NCI-H345 treated with DMSO at 0.1 percent for 48 hours (cell line): ENCODE measurements around the gene PDCL3.
A peak's percentile ranks its signal among the peaks of the same experiment; 100 is the strongest.

Source experiments
- DNase-seq: peaks from one replicate; lab custom pipeline; 2025; ENCODE audit not compliant: unreplicated experiment; lab: John Stamatoyannopoulos, UW

PDCL3 gene

DNA sequence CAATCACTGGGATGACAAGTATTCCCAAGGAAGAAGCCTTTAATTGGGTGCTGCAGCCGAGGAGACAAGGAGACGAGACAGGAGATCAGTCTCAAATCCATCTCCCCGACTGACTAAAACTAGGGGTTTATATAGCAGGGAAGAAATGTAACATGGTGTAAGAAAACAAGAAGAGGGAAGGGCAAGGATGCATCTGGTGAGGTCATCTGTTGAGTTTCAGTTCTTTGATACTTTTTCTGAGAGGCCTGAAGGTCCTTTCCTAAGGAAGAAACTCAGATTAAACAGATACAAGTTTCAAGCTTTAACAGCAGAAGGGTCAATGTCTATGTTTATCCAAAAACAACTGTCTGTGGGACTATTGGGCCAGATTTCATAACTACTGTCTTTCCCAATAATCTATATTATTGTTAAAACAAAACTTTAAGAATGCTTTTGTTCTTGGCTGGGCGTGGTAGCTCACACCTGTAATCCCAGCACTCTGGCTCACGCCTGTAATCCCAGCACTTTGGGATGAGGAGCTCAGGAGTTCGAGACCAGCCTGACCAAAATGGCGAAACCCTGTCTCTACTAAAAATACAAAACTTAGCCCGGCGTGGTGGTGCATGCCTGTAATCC is 2.5 kb upstream of the PDCL3 start:
- DNase-seq: no peak

DNA sequence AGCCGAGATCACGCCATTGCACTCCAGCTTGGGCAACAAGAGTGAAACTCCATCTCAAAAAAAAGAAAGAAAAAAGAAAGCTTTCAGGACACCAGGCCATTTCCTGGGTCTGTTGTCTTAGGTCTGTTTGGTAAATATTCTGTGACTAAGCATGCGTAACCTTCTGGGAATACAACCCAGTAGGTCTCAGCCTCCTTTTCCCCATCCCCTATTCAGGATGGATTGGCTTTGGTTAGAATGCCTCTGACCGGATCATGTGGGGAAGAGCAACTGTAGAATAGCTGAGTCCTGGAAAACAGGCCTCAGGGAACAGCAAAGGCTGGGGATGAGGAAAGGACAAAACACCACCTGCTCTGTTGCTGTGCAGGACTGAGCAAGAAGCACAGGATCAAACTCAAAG is 1.6 kb upstream of the PDCL3 start:
- no peak for DNase-seq

DNA sequence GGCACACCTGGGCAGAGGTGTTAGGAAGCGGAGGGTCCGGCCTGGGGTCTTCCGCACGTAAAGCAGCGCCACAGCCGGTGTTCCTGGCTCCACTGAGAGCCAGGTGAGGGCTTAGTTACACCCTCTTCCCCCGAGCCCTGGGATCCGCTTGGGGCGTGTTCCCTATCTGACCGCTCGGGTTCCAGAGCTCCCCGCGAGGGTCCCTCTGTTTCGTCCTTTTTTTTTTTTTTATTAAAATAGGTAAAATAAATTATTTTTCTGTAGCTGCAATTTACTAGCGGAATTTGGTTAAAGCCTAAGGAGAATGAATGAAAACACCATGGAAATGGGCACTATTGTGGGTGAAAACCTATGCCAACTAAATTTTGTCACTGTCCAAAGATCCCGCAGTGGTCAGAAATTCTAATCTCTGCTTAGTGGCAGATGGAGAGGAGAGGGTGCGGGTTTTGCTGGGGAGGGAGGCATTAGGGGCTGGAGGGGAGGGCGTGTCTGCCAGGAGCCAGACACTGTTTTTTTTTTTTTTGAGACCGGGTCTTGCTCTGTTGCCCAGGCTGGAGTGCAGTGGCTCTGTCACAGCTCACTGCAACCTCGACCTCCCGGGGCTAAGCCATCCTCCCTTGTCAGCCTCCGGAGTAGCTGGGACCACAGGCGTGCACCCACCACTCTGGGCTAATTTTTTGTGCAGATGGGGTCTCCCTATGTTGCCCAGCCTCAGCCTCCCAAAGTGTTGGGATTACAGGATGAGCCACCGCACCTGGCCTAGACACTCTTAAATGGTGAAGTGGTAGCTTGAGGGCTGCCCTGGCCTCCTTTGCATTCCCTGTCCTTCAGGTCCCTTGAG is 834 bp downstream of the PDCL3 start:
- no peak for DNase-seq

DNA sequence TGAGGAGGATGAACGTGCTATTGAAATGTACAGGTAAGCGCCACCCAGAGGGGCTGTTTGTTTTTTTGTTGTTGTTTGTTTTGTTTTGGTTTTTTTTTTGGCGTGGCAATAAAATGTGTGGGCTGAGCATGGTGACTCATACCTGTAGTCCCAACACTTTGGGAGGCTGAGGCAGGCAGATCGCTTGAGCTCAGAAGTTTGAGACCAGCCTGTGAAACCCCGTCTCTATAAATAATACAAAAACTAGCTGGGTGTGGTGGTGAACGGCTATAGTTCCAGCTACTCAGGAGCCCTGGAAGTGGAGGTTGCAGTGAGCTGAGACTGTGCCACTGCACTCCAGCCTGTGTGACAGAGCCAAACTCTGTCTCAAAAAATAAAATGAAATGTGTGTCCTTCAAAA is 6.2 kb downstream of the PDCL3 start:
- DNase-seq: no peak

DNA sequence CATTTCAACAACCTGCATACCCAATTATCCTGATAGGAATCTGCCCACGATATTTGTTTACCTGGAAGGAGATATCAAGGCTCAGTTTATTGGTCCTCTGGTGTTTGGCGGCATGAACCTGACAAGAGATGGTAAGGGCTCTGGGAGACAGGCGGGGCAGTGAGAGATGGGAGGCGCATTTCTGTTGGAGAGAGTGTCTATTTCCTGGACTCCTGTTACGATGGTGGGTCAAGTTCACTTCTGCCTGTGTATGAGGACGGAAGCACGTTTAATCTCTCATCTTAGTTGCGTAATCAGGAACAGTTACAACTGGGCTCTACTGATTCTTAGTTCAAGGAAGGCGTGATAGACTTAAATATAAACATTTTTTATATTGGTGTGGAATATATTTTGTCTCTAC is 8.9 kb downstream of the PDCL3 start:
- DNase-seq: no peak

DNA sequence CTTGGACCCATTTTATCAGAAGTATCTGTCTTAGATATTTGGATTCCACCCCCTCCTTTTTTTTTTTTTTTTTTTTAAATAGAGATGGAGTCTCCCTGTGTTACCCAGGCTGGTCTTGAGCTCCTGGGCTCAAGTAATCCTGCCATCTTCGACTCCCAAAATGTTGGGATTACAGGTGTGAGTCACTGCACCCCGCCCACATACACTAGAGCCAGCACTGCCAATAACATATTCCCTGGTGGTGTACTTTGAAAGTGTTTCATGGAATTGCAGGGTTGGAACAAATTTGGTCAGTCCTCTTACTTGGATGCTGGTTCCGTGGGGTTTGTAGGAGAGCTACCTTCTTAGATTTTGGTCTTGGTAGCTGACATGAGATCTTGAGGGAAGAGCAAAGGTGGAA is 15.0 kb downstream of the PDCL3 start:
- DNase-seq: no peak

DNA sequence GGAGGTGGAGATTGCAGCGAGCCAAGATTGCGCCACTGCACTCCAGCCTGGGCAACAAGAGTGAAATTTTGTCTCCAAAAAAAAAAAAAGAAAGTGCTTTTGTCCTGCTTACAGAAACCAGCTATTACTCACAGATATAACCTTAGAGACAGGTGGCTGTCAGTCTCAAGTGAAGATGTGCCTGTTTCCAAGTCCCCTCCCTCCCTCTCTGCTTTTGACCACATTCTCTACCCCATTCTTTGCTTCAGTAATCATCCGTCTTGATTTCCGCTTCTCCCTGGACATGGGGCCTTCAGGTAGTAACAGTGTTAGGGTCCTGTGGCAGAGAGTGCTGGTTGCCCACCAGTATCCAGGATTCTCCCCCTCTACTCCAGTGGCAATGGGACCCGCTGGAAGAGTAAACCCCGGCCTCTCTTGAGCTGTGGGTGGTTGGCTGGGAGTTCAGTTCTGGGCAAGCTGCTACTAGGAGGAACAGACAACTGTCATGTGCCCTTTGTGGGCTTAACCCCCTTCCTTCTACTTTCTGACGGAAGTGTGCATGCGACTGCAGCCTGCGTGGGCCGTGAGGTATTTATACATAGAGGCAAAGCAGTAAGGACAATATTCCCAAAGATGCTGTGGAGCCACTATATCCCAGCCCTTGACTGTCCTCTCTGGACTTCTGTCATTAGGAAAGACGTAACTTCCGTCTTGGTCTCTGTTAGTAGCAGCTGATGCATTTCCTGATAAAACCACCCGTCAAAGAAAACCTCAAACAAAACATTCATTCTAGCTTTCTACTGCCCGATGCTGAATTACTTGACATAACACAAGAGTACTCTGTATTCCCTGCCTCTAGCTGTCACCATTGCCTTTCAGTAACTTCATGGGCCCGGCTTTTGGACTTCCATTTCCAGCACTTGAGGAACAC is 17.8 kb downstream of the PDCL3 start:
- DNase-seq: no peak

DNA sequence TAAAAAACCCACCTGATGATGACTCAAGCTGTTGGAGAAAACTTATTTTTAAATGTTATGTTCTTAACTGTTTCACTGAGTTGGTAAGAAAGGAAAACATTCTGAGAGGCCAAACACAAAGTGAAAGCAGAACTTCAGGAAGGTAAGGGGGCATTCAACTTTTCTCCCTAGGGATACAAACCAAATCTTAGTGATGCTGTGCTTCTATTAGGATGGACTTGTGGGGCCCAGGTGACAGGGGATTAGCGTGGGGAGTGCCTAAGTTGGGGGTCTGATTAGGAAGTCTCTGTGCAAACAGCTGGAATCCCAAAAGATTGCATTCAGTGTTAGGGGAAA is 18.5 kb downstream of the PDCL3 start:
- no peak for DNase-seq

DNA sequence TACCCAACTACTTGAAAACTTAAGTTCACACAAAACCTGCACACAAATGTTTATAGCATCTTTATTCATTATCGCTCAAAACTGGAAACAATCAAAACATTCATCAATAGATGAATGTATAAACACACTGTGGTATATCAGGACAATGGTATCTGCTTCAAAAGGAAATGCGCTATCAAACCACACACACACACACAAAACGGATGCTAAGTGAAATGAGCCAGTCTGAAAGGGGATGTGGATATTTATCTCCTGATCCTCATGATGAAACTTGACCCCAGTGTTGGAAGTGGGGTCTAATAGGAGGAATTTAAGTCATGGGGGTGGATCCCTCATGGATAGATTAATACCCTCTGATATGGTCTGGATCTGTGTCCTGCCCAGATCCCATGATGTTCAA is 22.0 kb downstream of the PDCL3 start:
- no peak for DNase-seq

DNA sequence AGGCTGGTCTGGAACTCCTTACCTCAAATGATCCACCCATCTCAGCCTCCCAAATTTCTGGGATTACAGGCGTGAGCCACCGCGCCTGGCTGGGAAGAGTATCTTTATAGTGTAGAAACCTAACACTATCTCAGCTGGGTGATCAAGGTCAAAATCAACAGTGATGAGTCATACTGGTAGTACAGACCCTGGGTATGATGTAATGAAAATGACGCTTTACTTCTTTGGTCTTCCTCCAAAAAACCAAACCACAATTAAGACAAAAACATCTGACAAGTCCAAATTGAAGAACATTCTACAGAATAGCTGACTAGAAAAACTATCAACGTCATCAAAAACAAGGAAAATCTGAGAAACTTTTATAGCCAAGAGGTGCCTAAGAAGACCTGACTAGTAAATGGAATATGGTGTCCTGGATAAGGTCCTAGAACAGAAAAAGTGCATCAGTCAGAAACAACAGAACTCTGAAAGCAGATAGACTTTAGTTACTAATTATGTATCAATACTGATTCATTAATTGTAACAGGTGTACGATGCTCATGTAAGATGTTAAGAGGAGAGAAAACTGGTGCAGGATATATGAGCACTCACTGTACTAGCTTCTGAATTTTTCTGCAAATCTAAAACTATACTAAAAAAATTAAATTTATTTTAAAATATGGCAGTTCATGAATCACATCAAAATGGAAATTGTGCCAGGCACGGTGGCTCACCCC is 25.4 kb downstream of the PDCL3 start:
- no peak for DNase-seq

DNA sequence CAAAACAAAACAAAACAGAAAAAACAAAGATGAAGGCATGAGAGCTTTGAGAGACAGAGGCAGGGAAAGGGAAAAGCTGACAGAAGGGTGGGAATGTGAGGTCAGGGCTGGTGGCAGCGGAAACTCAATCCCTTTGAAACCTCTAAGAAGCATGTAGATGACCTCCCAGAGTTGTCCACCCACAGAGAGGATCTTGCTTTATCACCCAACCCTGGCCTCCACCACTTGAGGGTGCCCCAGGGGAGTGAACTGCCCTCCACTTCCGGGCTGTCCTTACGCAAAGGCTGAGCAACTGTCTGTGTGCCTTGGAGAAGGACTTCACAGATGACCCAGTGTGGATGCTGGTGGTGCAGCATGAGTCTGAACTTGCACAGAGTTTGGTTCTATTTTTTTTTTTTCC is 26.7 kb downstream of the PDCL3 start:
- no peak for DNase-seq

DNA sequence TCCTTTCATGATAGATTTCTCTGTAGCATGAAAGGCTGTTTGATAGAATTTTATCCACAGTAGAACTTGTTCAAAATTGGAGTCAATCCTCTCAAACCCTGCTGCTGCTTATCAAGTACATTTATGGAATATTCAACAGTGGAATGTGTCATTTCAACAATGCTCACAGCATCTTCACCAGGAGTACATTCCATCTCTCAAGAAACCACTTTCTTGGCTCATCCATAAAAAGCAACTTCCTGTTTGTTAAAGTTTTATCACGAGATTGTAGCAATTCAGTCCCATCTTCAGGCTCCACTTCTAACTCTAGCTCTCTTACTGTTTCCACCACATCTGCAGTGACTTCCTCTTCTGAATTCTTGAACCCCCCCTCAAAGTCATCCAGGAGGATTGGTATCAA is 29.4 kb downstream of the PDCL3 start:
- no peak for DNase-seq

DNA sequence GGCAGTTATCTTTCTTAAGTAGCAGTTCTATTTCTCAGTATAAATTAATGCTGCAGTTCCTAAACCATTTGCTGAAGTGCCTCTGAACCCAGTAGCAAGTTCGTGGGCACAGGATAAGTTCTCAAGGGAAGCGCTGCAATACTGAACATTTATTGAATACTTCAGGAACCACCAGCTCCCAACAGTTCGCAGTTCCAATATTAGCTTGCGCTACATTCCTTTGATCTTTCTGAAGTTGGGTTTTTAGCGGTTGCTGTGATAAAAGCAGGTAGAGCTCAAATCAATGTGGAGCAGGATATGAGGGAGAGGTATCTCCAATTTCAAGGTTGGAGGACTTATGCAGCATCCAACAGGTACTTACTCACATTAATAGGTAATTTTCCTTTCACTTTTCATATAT is 33.7 kb downstream of the PDCL3 start:
- DNase-seq: no peak

DNA sequence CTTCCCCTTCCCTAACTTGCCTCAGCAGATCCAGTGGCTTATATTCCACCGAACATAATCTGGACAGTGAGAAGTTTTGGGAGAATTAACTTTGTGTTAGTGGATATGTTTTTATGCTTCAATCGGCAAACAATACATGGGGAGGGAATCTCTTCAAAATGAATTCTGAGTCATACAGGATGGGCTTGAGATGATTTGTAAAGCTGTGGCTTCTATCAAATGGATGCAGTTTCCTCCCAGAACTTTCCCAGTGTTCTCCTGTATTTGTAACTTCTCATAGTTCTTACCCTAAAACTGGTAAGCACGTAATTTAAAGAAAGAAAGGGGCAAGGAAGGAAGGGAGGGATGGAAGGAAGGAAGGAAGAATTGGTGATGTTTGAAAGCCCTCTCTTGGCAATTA is 36.8 kb downstream of the PDCL3 start:
- DNase-seq: no peak

DNA sequence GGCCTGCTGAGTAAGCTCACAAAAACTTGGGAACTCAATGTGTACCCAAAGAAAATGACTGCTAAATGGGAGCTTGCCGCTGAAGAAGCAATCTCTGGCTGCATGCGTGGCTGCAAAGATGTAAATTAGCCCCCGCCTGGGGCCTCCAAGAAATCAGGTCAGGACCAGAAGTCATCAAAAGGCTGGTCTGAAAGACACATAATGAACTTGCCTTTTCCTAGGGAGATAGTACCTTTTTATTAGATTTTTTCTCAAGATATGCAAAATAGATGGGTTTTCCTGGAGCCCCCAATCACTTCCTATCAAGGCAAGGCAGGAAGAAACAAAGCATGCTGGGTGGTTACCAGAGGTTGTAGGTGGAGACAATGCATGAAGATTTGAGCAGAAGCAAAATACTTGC is 38.9 kb downstream of the PDCL3 start:
- DNase-seq: no peak

DNA sequence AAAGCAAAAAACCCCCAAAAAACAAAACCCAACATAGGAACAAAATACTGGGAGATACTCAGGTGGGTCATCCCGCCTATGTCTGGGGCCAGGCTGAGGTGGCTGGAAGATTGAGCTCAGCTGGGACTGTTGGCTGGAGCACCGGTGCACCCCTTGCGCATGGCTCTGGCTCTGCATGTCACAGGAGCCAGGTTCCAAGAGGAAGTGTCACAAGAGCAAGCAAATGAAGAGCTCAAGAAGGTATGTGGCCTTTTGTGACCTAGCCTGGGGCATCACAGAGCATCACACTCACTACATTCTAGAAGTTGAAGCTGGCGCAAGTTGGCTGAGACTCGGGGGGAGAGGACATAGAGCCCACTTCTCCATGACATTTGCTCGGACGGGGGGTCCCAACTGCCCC is 40.6 kb downstream of the PDCL3 start:
- no peak for DNase-seq

DNA sequence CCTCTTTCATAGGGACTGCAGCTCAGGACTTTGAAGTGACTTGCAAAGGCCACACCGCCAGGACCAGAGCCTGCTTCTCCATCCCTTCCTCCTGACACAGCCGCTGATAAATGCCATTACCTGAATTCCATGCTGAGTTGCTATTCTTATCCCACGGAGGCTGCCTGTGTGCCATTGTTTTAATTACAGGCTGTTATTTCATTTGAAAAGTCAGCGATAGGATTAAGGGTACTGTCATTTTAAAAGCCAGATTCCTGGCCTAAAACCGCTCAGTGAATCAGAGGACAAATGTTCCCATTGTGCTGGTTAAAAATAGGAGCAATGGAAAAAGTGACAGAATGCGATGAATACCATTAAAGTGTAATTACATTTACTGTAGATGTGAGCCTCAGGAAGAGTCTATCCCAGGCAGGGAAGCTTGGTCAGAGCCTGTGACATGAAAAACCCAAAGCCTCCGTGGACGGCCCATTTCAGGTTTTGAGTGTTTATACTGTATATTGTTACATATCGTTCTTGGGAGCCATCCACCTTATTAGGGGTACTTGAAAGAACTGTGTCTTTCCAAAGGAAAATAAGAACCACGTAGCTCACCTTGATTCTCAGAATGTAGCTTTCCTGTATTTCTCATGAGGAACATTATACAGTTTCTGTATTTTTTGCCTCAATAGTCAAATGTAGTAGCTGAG is 41.3 kb downstream of the PDCL3 start:
- no peak for DNase-seq

DNA sequence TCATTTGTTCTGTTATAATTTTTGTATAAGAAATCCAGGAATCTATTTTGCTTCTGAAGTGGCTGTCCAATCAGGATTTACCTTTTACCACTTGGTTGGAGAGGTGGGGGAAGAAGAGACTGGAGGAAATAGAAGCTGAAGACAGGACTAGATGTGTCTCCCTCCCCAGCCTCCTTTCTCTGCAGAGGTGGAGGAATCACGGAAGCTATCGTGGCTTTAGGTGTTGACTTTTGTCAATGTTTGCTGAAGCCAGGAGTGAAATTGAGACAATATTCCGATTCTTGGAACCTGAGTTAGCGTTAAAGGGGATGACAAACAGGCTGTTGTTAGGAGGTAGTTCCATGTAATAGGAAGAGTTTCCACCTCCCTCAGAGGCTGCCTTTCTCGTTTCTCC is 43.5 kb downstream of the PDCL3 start:
- no peak for DNase-seq

DNA sequence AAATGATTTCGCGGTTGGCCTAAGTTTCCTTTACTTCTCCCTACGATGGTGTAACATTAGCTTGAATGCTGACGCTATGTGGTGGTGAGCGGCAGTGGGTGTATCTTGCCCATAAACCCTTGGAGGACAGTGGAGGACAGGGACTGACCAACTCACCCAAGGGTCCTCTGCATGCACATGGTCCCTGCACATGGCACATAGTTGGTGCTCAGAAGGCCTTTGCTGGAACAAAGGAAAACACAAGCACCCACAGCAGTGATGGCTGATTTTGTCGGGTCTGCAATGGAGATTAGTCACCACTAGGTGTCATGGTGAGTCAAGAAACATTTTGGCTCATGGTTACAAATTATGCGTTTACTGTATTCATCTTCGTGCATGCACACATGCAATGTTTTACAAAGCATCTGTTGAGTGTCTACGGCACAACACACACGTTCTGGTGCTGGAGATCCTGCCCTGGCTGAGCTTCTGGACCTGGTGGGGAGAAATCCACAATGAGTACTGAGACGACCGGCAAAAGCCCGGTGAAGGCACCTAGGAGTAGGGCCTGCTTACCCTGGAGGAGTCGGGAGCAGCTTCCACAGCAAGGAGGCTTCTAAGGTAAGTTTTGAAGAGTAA is 44.0 kb downstream of the PDCL3 start:
- DNase-seq: peak; percentile 23

DNA sequence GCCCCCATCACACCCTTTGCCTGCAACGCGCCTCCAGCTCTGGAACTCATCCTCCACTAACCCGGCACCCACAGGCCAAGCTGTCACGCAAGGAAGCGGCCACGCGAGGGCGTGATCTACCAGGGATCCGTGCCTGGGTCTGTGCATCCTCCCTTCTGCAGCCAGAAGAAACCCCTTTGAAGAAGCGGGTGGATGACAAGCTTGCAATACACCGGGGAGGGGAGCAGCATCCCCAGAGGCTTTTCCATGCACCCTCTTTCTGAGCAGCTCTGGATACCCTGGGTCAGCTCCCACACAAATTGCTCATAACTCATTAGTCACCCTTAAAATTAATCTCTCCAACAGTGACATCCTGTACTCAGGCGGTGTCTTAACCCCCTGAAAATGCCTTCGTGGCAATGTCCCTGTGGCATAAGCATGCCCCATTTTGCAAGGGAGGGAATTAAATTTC is 47.6 kb downstream of the PDCL3 start:
- peak; percentile 40 for DNase-seq
